ENCODE results near the gene RAD9B. TPM values are rescaled to one million over a fixed set of nuclear protein-coding genes. Genes with fewer than 3 reads are reported as not detected.
A peak's percentile ranks its signal among the peaks of the same experiment; 100 is the strongest.

The RAD9B gene
- total and polyA plus RNA-seq, 9 of the 15 experiments (the other 6 are each of a cell fraction or from before 2014, with no cell fraction given) = 0.05 to 0.83 (median 0.32) TPM

- TF ChIP-seq ETV5 (CRISPR knock-in tag; IDR thresholded peaks at IDR 0.05; ENCODE audit: low read depth) = no peak
- no peak for TF ChIP-seq FOXA1 (IDR thresholded peaks at IDR 0.05; ENCODE audit: borderline replicate concordance)
- TF ChIP-seq TCF7L2 (IDR thresholded peaks at IDR 0.05; ENCODE audit: low read depth, low read length) = no peak
- no peak for TF ChIP-seq CAMTA2 (CRISPR knock-in tag; conservative IDR thresholded peaks at IDR 0.05)
- TF ChIP-seq ARNT (IDR thresholded peaks at IDR 0.05) = no peak
- TF ChIP-seq, protein P1, sequence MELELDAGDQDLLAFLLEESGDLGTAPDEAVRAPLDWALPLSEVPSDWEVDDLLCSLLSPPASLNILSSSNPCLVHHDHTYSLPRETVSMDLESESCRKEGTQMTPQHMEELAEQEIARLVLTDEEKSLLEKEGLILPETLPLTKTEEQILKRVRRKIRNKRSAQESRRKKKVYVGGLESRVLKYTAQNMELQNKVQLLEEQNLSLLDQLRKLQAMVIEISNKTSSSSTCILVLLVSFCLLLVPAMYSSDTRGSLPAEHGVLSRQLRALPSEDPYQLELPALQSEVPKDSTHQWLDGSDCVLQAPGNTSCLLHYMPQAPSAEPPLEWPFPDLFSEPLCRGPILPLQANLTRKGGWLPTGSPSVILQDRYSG (tag; conservative IDR thresholded peaks at IDR 0.05; ENCODE audit: low read depth) = 0 out of 2 replicates have a peak, but pooled peaks have one; percentile 27
- TF ChIP-seq HMG20A (CRISPR knock-in tag; conservative IDR thresholded peaks at IDR 0.05) = no peak
- TF ChIP-seq CEBPB (tag; IDR thresholded peaks at IDR 0.05) = peak; percentile 85
- TF ChIP-seq ZNF696 (CRISPR knock-in tag; conservative IDR thresholded peaks at IDR 0.05) = no peak
- no peak for TF ChIP-seq SMARCB1 (IDR thresholded peaks at IDR 0.05; ENCODE audit: insufficient read length, low read depth)
- TF ChIP-seq USF1 (CRISPR knock-in tag; IDR thresholded peaks at IDR 0.05) = no peak
- no peak for TF ChIP-seq NCOA2 (IDR thresholded peaks at IDR 0.05; ENCODE audit: partially characterized antibody in 2 of 2)
- TF ChIP-seq ZNF740 (CRISPR knock-in tag; IDR thresholded peaks at IDR 0.05) = no peak
- no peak for TF ChIP-seq ZNF740 (tag; IDR thresholded peaks at IDR 0.05)
- no peak for TF ChIP-seq STAT5B (CRISPR knock-in tag; IDR thresholded peaks at IDR 0.05)
- TF ChIP-seq HNRNPLL (IDR thresholded peaks at IDR 0.05; ENCODE audit: low read depth, low read length, poor library complexity, severe bottlenecking) = no peak
- no peak for TF ChIP-seq ZNF184 (CRISPR knock-in tag; IDR thresholded peaks at IDR 0.05)
- TF ChIP-seq, protein P2, sequence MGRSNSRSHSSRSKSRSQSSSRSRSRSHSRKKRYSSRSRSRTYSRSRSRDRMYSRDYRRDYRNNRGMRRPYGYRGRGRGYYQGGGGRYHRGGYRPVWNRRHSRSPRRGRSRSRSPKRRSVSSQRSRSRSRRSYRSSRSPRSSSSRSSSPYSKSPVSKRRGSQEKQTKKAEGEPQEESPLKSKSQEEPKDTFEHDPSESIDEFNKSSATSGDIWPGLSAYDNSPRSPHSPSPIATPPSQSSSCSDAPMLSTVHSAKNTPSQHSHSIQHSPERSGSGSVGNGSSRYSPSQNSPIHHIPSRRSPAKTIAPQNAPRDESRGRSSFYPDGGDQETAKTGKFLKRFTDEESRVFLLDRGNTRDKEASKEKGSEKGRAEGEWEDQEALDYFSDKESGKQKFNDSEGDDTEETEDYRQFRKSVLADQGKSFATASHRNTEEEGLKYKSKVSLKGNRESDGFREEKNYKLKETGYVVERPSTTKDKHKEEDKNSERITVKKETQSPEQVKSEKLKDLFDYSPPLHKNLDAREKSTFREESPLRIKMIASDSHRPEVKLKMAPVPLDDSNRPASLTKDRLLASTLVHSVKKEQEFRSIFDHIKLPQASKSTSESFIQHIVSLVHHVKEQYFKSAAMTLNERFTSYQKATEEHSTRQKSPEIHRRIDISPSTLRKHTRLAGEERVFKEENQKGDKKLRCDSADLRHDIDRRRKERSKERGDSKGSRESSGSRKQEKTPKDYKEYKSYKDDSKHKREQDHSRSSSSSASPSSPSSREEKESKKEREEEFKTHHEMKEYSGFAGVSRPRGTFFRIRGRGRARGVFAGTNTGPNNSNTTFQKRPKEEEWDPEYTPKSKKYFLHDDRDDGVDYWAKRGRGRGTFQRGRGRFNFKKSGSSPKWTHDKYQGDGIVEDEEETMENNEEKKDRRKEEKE (IDR thresholded peaks at IDR 0.05; ENCODE audit: borderline replicate concordance in 1 of 2, control insufficient read depth in 1 of 2, low read depth in 2 of 2, low read length in 1 of 2) = no peak
- TF ChIP-seq ZNF277 (CRISPR knock-in tag; IDR thresholded peaks at IDR 0.05; ENCODE audit: borderline replicate concordance) = no peak
- no peak for TF ChIP-seq LCOR (CRISPR knock-in tag; IDR thresholded peaks at IDR 0.05)
- TF ChIP-seq TFAM (CRISPR knock-in tag; conservative IDR thresholded peaks at IDR 0.05) = no peak
Measured at GRCh38 chr12:110498984-110499706, 3.0 kb upstream of the RAD9B start (continued).

Data from K562 (cell line).